ENCODE results near the gene MEAK7.

Gene MEAK7

DNA sequence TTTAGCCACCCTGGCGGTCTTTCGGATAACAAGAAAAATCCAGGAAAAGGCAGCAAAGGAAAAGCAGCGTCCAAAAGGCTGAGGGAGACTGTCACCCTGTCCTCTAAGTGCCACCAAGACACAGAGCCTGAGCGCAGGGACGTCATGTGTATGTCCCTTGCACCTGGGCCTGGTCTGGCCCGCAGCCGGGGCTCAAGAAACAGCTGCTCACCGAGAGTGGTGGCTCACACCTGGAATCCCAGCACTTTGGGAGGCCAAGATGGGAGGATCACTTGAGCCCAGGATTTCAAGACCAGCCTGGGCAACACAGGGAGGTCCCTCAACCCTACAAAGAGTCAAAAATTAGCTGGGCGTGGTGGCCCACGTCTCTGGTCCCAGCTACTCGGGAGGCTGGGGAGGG is 9.2 kb upstream of the MEAK7 start:
- TF ChIP-seq, protein P1, sequence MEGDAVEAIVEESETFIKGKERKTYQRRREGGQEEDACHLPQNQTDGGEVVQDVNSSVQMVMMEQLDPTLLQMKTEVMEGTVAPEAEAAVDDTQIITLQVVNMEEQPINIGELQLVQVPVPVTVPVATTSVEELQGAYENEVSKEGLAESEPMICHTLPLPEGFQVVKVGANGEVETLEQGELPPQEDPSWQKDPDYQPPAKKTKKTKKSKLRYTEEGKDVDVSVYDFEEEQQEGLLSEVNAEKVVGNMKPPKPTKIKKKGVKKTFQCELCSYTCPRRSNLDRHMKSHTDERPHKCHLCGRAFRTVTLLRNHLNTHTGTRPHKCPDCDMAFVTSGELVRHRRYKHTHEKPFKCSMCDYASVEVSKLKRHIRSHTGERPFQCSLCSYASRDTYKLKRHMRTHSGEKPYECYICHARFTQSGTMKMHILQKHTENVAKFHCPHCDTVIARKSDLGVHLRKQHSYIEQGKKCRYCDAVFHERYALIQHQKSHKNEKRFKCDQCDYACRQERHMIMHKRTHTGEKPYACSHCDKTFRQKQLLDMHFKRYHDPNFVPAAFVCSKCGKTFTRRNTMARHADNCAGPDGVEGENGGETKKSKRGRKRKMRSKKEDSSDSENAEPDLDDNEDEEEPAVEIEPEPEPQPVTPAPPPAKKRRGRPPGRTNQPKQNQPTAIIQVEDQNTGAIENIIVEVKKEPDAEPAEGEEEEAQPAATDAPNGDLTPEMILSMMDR (IDR thresholded peaks at IDR 0.05), result no peak

DNA sequence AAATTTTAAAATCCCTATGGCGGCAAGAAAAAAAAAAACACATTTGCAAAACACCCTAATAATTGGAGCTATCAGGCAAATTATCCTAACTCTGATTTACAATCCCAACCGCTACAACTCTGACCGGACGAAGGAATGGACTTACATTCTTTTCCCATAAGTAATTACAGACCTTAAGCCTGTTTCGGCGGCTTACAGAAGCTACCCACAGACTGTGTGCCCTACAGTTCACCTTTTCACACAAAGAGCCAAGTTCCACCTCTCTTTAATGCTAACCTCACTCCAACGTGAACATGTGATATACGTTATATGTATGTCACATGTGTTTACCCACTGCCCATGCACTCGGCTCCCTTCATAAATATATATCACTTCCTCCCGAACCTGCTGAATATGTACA is 8.7 kb upstream of the MEAK7 start:
- TF ChIP-seq, protein P1 (IDR thresholded peaks at IDR 0.05), result no peak

GRCh38 chr16:84511831-84512230 is 7.4 kb upstream of the MEAK7 start:
- TF ChIP-seq, protein P1 (IDR thresholded peaks at IDR 0.05), result no peak

DNA sequence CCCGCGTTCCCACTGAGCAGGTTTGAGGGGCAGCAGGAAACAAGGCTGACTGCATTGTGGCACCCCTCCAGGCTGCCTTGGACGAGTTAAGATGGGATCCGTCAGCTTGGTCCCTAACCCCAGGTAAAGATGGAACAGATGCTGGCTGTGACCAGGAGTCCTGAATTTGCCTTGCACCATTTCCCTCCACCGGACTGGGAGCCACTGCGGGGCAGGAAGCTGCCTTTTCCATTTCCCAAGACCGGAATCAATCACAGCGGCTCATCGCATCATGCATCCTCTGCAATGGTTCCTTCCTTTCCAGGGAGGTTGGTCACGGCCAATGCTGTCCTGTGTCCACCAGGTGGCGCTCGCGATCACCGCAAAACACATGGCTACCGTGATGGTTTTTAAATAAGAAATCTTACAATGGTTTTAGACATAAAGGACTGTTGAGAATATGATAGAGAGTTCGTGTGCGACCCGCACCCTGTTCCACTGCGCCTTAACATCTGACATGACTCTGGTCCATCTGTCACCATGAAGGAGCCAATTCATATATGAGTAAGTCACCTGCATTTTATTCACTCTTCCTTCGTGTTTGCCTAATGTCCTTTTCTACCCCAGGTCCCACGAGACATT is 6.8 kb upstream of the MEAK7 start:
- TF ChIP-seq, protein P1 (IDR thresholded peaks at IDR 0.05), result peak; percentile 96

DNA sequence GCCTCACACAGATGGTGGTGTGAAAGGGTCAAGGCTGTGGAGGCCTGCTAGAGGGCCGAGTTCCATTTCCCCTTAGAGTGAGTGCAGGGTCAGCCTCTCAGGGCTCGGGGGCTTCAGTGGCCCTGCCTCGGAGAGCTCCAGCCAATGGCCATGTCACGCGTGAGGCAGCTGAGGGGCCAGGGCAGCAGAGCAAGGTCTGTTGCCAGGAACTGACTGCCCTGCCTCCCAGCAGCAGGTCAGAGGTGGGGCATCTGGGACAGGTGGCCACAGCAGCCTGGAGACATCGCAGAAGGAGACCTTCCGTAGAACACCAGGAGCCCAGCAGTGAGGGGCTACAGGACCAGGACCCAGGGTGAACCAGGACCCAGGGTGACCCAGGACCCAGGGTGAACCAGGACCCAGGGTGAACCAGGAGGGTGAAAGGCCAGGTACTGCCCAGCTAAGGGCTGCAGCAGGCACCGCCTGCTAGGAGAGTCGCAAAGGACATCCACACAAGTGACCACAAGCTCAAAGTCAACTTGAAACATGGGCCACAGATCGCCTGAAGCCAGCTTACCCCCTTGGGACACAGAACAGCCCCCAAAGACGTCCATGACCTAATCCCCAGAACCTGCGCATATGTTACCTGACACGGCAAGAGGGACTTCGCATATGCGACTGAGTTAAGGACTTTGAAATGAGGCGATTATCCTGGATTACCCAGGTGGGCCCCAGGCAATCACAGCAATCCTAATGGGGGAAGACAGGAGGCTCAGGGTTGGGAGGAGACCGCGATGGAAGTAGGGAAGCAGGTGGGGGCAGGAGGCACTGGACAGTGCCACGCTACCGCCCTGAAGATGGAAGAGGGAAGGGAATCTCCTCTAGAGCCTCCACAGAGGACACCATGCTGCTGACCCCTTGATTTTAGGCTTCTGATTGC is 4.8 kb upstream of the MEAK7 start:
- TF ChIP-seq, protein P1 (IDR thresholded peaks at IDR 0.05), result no peak

DNA sequence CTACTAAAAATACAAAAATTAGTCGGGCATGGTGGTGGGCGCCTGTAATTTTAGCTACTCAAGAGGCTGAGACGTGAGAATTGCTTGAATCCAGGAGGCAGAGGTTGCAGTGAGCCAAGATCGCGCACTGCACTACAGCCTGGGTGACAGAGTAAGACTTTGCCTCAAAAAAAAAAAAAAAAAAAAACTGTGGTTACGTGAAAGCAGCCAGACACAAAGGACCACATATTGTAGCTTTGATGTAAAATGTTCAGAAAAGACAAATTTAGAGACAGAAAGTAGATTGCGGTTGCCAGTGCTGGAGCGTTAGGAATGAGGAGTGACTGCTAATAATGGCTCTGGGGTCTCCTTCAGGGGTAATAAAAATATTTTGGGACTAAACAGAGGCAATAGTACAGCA is 4.0 kb upstream of the MEAK7 start:
- TF ChIP-seq, protein P1 (IDR thresholded peaks at IDR 0.05), result no peak

- TF ChIP-seq, protein P1 (IDR thresholded peaks at IDR 0.05), result no peak
These were observed 2.8 kb upstream of the MEAK7 start for GRCh38 chr16:84507011-84507982.

Measured in LNCAP (cell line).